NCI-H1105 treated with DMSO at 0.1 percent for 48 hours (cell line): ENCODE results near the gene ZFR.
"Not testable (repeated sequence)": the region's sequence is repeated elsewhere in the genome, so short reads cannot be mapped to it uniquely, and the experiment has no call there.

Source experiments
- DNase-seq: peaks from one replicate; lab custom pipeline; 2025; lab: John Stamatoyannopoulos, UW

The ZFR gene

GRCh38 chr5:32319926-32320543 lies 124.5 kb downstream of the ZFR start:
- no peak for DNase-seq

GRCh38 chr5:32319392-32319791 lies 125.1 kb downstream of the ZFR start:
- no peak for DNase-seq

GRCh38 chr5:32317041-32317440 lies 127.5 kb downstream of the ZFR start:
- DNase-seq: no peak

GRCh38 chr5:32315221-32316014 lies 129.1 kb downstream of the ZFR start:
- no peak for DNase-seq

- no peak for DNase-seq
These were observed 129.9 kb downstream of the ZFR start for GRCh38 chr5:32314658-32315057.

GRCh38 chr5:32314152-32314488 lies 130.4 kb downstream of the ZFR start:
- not testable (repeated sequence) for DNase-seq

GRCh38 chr5:32312595-32313332 lies 131.8 kb downstream of the ZFR start, which contains the start of gene MTMR12:
Gene MTMR12, minus strand, starts transcription at chr5:32312939. Its CDS starts 101 bp downstream, at chr5:32312838.
- DNase-seq: peak; percentile 99

- DNase-seq: peak; percentile 40
These were observed 132.3 kb downstream of the ZFR start for GRCh38 chr5:32312197-32312594.

- DNase-seq: no peak
These were observed 132.9 kb downstream of the ZFR start for GRCh38 chr5:32311404-32312196.

- no peak for DNase-seq
These were observed 134.8 kb downstream of the ZFR start for GRCh38 chr5:32309761-32310160.

GRCh38 chr5:32308946-32309345 lies 135.6 kb downstream of the ZFR start:
- DNase-seq: no peak

GRCh38 chr5:32307769-32308194 lies 136.8 kb downstream of the ZFR start:
- DNase-seq: no peak

- no peak for DNase-seq
These were observed 139.9 kb downstream of the ZFR start for GRCh38 chr5:32304622-32305021.
